EH (cell line): ENCODE measurements around the gene TMEM14A.
"Not testable (repeated sequence)": the region's sequence is repeated elsewhere in the genome, so short reads cannot be mapped to it uniquely, and the experiment has no call there.

Experiments used
- DNase-seq: peaks from one replicate; pipeline ENCODE4 v3.0.0-alpha.2; 2015; ENCODE audit warnings: low read depth

TMEM14A gene

GRCh38 chr6:52697903-52698302, 27.0 kb downstream of the TMEM14A start:
- peak; percentile 27 for DNase-seq

- no peak for DNase-seq
Measured at GRCh38 chr6:52704060-52704459, 33.1 kb downstream of the TMEM14A start.

- not testable (repeated sequence) for DNase-seq
Measured at GRCh38 chr6:52704781-52705502, 34.0 kb downstream of the TMEM14A start.

DNA sequence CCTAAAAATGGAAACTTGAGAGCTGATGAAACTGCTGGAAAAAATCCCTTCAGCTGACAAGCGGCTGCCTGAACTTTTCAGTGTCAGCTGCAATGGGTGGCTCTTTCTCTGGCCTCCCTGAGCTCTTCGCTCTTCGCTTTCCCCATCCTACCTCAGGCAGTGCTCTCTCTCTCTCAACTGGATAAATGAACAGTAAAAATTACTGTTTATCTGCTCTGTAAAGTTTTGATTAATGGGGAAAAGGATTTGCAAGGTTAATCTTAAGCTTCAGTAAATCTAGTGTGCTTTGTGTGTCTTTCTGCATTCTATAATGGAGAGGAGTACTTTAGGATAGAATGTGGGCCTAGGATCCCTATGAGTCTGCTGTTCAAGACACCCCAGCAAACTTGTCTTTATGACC, 35.1 kb downstream of the TMEM14A start:
- DNase-seq, result no peak

DNA sequence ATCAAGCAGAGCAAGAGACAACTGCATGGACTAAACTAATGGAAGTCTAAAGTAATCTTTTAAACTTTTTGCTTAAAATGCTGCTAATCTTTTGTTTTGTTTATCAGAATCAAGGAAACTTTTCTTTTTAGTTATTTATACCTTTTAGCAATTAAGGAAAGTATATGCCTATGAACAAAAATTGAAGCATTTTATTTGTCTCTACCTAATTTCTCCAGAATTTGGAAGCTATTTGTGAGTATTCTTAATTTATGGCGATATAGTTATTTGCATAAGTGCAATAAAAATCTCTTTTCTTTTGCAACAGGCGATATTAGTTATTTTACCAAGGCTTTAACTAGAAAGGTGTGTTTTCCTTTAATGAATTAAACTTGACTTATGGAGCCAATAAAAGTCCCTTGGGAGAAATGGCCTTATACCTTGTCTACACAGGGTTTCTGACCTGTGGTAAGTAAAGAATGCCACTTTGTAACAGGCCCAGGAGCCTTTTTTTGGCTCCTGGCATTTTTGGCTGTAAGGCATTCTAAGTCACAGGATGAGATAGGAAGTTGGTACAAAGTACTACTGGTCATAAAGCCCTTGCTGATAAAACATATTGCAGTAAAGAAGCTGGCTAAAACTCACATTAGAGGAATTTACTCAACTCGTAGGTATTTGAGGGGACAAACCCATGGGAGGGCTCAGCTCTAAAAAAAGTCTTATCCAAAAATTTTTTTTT, 37.2 kb downstream of the TMEM14A start:
- DNase-seq, result no peak

DNA sequence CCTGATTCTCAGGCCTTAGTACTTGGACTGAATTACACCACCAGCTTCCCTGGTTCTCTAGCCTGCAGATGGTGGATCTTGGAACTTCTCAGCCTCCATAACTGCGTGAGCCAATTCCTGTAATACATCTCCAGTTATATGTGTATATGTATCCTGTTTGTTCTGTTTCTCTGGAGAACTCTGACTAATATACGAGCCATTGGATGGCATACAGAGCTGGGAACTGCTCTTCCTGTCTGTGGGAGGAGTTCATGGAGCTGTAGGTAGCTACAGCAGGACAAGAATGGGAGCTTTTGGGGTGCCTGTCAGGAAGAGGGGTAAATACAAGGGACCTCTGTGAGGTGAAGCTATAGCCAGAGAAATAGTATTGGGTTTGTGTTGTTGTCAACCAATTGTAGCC, 41.2 kb downstream of the TMEM14A start:
- DNase-seq, result peak; percentile 34

GRCh38 chr6:52714761-52715160, 43.8 kb downstream of the TMEM14A start:
- DNase-seq, result not testable (repeated sequence)

DNA sequence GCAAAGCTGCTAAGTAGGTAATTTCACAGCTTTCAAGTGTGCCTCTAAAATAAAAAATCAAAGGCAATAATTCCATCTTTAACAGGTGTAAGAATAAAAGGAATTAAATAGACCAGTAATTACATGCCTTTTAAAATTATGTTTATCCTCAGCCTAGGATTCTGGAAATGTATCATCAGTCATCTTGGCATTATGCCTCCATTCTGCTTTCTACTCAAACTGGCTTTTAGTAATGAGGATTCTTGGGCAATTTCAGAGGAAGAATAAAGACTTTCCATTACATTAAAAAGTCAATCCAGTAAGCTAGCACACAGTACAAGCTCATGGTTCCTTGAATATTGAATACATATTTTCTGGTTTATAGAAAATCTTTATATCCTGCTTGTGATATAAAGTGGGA, 47.6 kb downstream of the TMEM14A start:
- peak; percentile 45 for DNase-seq

- no peak for DNase-seq
Measured at GRCh38 chr6:52720321-52720720, 49.4 kb downstream of the TMEM14A start.

GRCh38 chr6:52724042-52724405, 53.1 kb downstream of the TMEM14A start:
- DNase-seq, result peak; percentile 84

GRCh38 chr6:52724406-52725121, 53.7 kb downstream of the TMEM14A start:
- peak; percentile 82 for DNase-seq

- peak; percentile 27 for DNase-seq
Measured at GRCh38 chr6:52725143-52725534, 54.2 kb downstream of the TMEM14A start.

- peak; percentile 25 for DNase-seq
Measured at GRCh38 chr6:52725535-52726192, 54.8 kb downstream of the TMEM14A start.

GRCh38 chr6:52726193-52726542, 55.3 kb downstream of the TMEM14A start:
- no peak for DNase-seq

GRCh38 chr6:52726741-52727535, 56.0 kb downstream of the TMEM14A start:
- no peak for DNase-seq

DNA sequence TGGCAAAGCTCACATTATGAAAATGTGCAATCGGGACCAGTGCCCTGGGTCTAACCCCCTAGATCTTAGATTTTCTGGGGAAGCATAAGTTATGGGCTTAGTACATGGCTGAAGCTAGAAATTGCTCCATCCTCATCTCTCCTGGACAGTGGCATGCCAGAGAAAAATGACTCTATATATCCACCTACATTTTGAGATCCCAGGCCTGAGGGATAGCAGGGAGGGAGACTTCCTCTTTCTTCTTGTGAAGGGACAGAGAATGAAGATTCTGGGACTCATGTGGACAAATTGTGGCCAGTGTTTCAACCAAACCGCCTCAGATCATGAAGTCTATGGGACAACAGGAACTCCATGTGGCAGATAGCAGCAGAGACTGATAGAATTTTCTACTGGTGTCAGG, 57.0 kb downstream of the TMEM14A start:
- no peak for DNase-seq

GRCh38 chr6:52728394-52728793, 57.5 kb downstream of the TMEM14A start:
- peak; percentile 63 for DNase-seq

DNA sequence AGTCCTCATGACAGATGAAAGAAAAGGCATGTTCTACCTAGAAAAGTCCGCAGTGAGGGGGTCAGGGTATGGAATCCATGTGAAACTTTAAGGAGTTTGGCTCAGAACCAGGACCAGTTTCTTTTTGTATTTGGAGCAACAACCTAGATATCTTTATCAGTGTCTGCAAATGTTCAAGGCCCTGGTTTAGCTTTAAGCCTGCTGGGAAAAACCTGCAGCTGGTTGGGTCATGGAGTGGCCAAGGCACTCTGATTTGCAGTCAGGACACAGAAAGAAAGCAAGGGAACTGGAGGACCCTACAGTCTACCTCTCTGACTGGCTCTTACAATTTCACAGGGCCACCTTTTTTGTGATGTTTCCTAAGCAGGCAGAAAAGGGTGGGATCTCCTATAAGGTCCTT, 58.7 kb downstream of the TMEM14A start:
- no peak for DNase-seq

GRCh38 chr6:52731719-52732118, 60.8 kb downstream of the TMEM14A start:
- no peak for DNase-seq

DNA sequence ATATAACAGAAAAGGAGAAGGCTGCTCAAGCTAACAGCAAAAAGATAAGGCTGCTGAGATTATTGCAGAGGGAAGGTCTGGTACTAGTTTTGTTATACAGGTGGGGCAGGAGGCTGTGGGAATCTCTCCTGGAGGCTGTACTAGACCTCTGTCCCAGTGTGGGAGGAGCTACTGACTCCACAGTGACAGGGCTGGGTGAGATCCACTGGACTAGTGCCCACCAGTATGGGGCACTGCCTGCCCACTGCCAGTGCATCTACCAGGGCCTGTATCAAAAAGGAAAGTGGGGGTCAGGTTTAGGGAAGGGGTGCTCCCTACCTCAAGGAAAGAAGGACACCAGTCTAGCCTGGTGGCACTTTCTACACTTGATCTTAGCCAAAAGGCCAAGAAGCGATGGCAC, 62.3 kb downstream of the TMEM14A start:
- DNase-seq, result no peak

GRCh38 chr6:52734072-52734471, 63.2 kb downstream of the TMEM14A start:
- no peak for DNase-seq

DNA sequence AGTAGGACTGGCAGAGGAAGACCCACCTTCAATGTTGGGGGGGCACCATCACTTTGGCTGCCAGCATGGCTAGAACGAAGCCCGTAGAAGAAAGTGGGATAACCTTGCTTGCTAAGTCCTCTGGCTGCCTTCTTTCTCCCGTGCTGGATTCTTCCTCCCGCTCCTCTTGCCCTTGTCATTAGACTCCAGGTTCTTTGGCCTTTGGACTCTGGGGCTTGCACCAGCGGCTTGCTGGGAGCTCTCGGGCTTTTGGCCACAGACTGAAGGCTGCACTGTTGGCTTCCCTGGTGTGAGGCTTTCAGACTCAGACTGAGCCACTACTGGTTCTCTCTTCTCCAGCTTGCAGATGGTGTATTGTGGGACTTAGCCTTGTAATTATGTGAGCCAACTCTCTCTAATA, 64.2 kb downstream of the TMEM14A start:
- no peak for DNase-seq
